ENCODE measurements around the gene MYG1. TPM values are rescaled to one million over a fixed set of nuclear protein-coding genes. Genes with fewer than 3 reads are reported as not detected.
"Not testable (repeated sequence)": the region's sequence is repeated elsewhere in the genome, so short reads cannot be mapped to it uniquely, and the experiment has no call there.

Gene MYG1
- total RNA-seq, 1 experiment from 2014 or later, result 102 TPM

DNA sequence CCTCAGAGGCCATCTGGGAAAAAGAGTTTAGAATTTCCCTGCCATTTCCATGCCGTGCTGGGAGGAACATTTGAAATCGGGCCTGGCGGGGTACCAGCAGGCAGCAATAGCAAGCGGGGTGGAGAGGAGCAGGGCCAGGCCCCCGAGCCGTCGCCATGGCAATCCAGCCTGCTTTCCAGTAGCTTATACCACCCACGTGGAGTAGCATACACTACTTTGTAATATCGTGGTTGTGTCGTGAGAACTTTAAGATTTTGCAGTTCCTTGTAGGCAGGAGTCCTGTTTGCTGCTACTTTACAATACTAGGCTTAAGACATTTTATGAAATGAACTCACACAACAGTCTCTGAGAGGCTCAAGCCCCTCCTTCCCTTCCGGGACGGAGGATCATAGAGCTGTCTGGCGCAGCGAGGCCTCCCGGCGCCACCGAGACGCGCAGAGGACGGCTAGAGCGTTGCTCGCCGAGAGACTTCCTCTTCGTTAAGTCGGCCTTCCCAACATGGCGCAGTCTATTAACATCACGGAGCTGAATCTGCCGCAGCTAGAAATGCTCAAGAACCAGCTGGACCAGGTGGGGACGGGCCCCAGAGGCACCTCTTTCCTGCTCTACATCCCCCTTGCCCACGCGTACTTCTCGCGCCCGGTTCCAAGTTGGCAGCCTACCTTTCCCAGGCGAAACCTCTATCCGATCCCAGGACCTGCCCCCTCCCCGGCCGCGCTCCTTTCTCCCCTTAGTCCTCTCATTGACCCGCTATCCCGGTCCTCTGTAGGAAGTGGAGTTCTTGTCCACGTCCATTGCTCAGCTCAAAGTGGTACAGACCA lies 4.2 kb upstream of the MYG1 start, which contains the start of gene PFDN5:
TSS of gene PFDN5 (plus strand) at position 473 of the 821 bp plus-strand sequence. CDS start at position 499, 26 bp downstream.
- Histone ChIP-seq H3K36me3 (ENCODE audit: insufficient read depth, low read length, poor library complexity, severe bottlenecking) (peaks cover 54% of the 10 kb centered on the region), H3K9me3 (ENCODE audit: low read depth, low read length, poor library complexity, severe bottlenecking) (no peaks in the 10 kb centered on the region), H3K27me3 (replicated peaks; ENCODE audit: insufficient read depth, low read depth, low read length, poor library complexity) (no peaks in the 10 kb centered on the region), H3K4me1 (ENCODE audit: insufficient read depth, low read length, poor library complexity, severe bottlenecking) (peaks cover 13% of the 10 kb centered on the region), H3K4me3 (ENCODE audit: low read depth, low read length, poor library complexity, severe bottlenecking) (peak within 1 kb of the TSS; percentile 57), H3K27ac (ENCODE audit: low read depth, low read length, poor library complexity, severe bottlenecking) (peak within 1 kb of the TSS; percentile 50)
- ChIA-PET POLR2A (ENCODE audit: low non-redundant PET) (interaction anchor here (0.6 kb wide), 1 partner anchor 16 kb away, joined by 4 read pairs; no protein-coding TSS in a partner anchor), CTCF (interaction anchor here (0.6 to 1.2 kb wide), 3 partner anchors 26 to 216 kb away, joined by 6 to 9 read pairs (median 8); partner anchors contain the start of genes AAAS and SPRYD3)
- TF ChIP-seq, protein P1, sequence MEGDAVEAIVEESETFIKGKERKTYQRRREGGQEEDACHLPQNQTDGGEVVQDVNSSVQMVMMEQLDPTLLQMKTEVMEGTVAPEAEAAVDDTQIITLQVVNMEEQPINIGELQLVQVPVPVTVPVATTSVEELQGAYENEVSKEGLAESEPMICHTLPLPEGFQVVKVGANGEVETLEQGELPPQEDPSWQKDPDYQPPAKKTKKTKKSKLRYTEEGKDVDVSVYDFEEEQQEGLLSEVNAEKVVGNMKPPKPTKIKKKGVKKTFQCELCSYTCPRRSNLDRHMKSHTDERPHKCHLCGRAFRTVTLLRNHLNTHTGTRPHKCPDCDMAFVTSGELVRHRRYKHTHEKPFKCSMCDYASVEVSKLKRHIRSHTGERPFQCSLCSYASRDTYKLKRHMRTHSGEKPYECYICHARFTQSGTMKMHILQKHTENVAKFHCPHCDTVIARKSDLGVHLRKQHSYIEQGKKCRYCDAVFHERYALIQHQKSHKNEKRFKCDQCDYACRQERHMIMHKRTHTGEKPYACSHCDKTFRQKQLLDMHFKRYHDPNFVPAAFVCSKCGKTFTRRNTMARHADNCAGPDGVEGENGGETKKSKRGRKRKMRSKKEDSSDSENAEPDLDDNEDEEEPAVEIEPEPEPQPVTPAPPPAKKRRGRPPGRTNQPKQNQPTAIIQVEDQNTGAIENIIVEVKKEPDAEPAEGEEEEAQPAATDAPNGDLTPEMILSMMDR (conservative IDR thresholded peaks at IDR 0.05; ENCODE audit: low read depth, low read length), result no peak
- no peak for TF ChIP-seq EZH2 (IDR thresholded peaks at IDR 0.05; ENCODE audit: borderline replicate concordance, low read depth, low read length, poor library complexity, severe bottlenecking)
- BruUV-seq (replicated peaks), result no TSS peak
- intact Hi-C loops (cut with micrococcal nuclease; ENCODE audit: unreplicated experiment), result no loop called here
- peak; percentile 93 for DNase-seq (ENCODE audit: low spot score)

GRCh38 chr12:53295891-53296219 lies 3.6 kb upstream of the MYG1 start:
- peak overlapping the region; percentile 50 for H3K27ac ChIP-seq (ENCODE audit: low read depth, low read length, poor library complexity, severe bottlenecking)
- peaks cover 48% of the 10 kb centered on the region for H3K36me3 ChIP-seq (ENCODE audit: insufficient read depth, low read length, poor library complexity, severe bottlenecking)
- intact Hi-C loops (cut with micrococcal nuclease; ENCODE audit: unreplicated experiment), result no loop called here
- peaks cover 13% of the 10 kb centered on the region for H3K4me1 ChIP-seq (ENCODE audit: insufficient read depth, low read length, poor library complexity, severe bottlenecking)
- TF ChIP-seq, protein P1 (conservative IDR thresholded peaks at IDR 0.05; ENCODE audit: low read depth, low read length), result no peak
- no peak for TF ChIP-seq EZH2 (IDR thresholded peaks at IDR 0.05; ENCODE audit: borderline replicate concordance, low read depth, low read length, poor library complexity, severe bottlenecking)
- H3K27me3 ChIP-seq (replicated peaks; ENCODE audit: insufficient read depth, low read depth, low read length, poor library complexity), result no peaks in the 10 kb centered on the region
- no peak for DNase-seq (ENCODE audit: low spot score)
- H3K4me3 ChIP-seq (ENCODE audit: low read depth, low read length, poor library complexity, severe bottlenecking), result peak overlapping the region; percentile 57
- no peaks in the 10 kb centered on the region for H3K9me3 ChIP-seq (ENCODE audit: low read depth, low read length, poor library complexity, severe bottlenecking)
- CTCF ChIA-PET, result interaction anchor here (0.9 to 1.2 kb wide), 2 partner anchors 26 to 82 kb away, joined by 8 to 9 read pairs; partner anchors contain the start of gene AAAS
- BruUV-seq (replicated peaks), result TSS peak; percentile 49
- POLR2A ChIA-PET (ENCODE audit: low non-redundant PET), result no interaction called here

- peaks cover 13% of the 10 kb centered on the region for H3K4me1 ChIP-seq (ENCODE audit: insufficient read depth, low read length, poor library complexity, severe bottlenecking)
- CTCF ChIA-PET; H3K27ac ChIP-seq (ENCODE audit: low read depth, low read length, poor library complexity, severe bottlenecking); H3K4me3 ChIP-seq (ENCODE audit: low read depth, low read length, poor library complexity, severe bottlenecking); H3K9me3 ChIP-seq (ENCODE audit: low read depth, low read length, poor library complexity, severe bottlenecking); intact Hi-C loops (cut with micrococcal nuclease; ENCODE audit: unreplicated experiment); H3K27me3 ChIP-seq (replicated peaks; ENCODE audit: insufficient read depth, low read depth, low read length, poor library complexity); BruUV-seq (replicated peaks); DNase-seq (ENCODE audit: low spot score): not testable (repeated sequence)
- POLR2A ChIA-PET (ENCODE audit: low non-redundant PET), result interaction anchor here (0.6 kb wide), 1 partner anchor 800 kb away, joined by 5 read pairs; no protein-coding TSS in a partner anchor
- peaks cover 44% of the 10 kb centered on the region for H3K36me3 ChIP-seq (ENCODE audit: insufficient read depth, low read length, poor library complexity, severe bottlenecking)
Observed at GRCh38 chr12:53297106-53297505, 2.4 kb upstream of the MYG1 start.
